ENCODE measurements around the gene CUTC. TPM values are rescaled to one million over a fixed set of nuclear protein-coding genes. Genes with fewer than 3 reads are reported as not detected.
A peak's percentile ranks its signal among the peaks of the same experiment; 100 is the strongest.

CUTC gene
- polyA plus RNA-seq, 1 of the 3 experiments (the other 2 are of a cell fraction): 19.4 TPM

DNA sequence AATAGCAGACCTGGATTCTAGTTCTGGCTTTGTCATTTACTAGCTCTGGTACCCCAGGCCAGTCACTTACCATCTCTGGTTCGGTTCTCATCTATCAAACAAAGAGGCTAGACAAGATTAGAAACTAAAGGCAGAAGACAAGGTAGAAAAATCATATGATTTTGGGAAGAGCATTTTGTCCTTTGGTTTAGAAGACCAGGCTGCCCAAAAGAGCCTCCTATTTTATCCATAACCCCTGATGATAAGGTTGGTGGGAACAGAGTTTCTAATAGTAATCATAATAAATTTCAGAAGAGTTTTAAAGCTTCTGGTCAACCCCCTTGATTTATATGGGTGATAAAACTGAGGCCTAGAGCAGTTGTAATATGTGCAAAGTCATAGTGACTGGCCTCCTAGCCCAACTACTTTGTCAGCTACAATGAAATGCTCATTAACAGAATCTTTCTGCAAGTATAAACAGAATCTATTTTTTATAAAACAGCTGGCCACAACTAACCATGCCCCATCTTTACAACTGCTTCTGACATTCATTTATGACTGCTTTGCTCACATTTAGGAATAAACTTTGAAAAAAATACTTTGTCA is 23.5 kb upstream of the CUTC start:
- no peaks in the 10 kb centered on the region for H3K9me3 ChIP-seq
- no peak for DNase-seq
- peaks cover 78 to 84% of the 10 kb centered on the region in 2 experiments for H3K36me3 ChIP-seq (replicated peaks in 1 of 2; ENCODE audit: control insufficient read depth in 1 of 2, insufficient read depth in 2 of 2, low read length in 1 of 2)
- H3K9ac ChIP-seq: no peak overlapping the region
- peak overlapping the region in 1 of 2 experiments; percentile 57; a peak in 3 of 4 replicates for H3K27ac ChIP-seq (ENCODE audit: low read depth in 2 of 2, low read length in 1 of 2)
- H3F3A ChIP-seq (replicated peaks; ENCODE audit: insufficient read depth): peaks cover 21% of the 10 kb centered on the region
- no peaks in the 10 kb centered on the region for H3K27me3 ChIP-seq (ENCODE audit: insufficient read depth)
- H3K79me2 ChIP-seq (ENCODE audit: insufficient read depth): no peaks in the 10 kb centered on the region
- no peak overlapping the region for H3K4me3 ChIP-seq (ENCODE audit: low read depth in 2 of 2, low read length in 1 of 2)
- H3K4me1 ChIP-seq (ENCODE audit: control insufficient read depth in 1 of 2, insufficient read depth in 2 of 2, low read depth in 1 of 2, low read length in 1 of 2): peaks cover 0 to 14% of the 10 kb centered on the region in 2 experiments; a peak in 1 of 4 replicates
- WGBS (ENCODE audit: low lambda C conversion rate): 86% methylated on average over 1 of the region's 1 CpG
- POLR2A ChIA-PET: no interaction called here
- CTCF ChIA-PET: interaction anchor here (0.7 to 2.0 kb wide), 2 partner anchors 18 to 78 kb away, joined by 3 to 10 read pairs; no protein-coding TSS in a partner anchor
- TF ChIP-seq NRF1 (IDR thresholded peaks at IDR 0.05; ENCODE audit: low read depth, low read length) (no peak), ELF1 (IDR thresholded peaks at IDR 0.05) (no peak), POLR2AphosphoS5 (IDR thresholded peaks at IDR 0.05; ENCODE audit: low read depth, low read length) (no peak), SIN3A (IDR thresholded peaks at IDR 0.05; ENCODE audit: borderline replicate concordance, low read depth, low read length) (no peak), PBX3 (IDR thresholded peaks at IDR 0.05) (no peak), FOSL2 (IDR thresholded peaks at IDR 0.05; ENCODE audit: borderline replicate concordance, low read depth) (no peak), MEF2A (IDR thresholded peaks at IDR 0.05; ENCODE audit: borderline replicate concordance, low read depth) (no peak), JUND (IDR thresholded peaks at IDR 0.05) (no peak), RFX5 (IDR thresholded peaks at IDR 0.05; ENCODE audit: low read length) (no peak), TCF12 (IDR thresholded peaks at IDR 0.05) (no peak), CHD2 (IDR thresholded peaks at IDR 0.05; ENCODE audit: low read length, partially characterized antibody) (no peak), MXI1 (IDR thresholded peaks at IDR 0.05; ENCODE audit: low read depth, low read length) (no peak), GABPA (IDR thresholded peaks at IDR 0.05; ENCODE audit: low read depth) (no peak), YY1 (IDR thresholded peaks at IDR 0.05; ENCODE audit: low read depth) (no peak)
- TF ChIP-seq, protein P1, sequence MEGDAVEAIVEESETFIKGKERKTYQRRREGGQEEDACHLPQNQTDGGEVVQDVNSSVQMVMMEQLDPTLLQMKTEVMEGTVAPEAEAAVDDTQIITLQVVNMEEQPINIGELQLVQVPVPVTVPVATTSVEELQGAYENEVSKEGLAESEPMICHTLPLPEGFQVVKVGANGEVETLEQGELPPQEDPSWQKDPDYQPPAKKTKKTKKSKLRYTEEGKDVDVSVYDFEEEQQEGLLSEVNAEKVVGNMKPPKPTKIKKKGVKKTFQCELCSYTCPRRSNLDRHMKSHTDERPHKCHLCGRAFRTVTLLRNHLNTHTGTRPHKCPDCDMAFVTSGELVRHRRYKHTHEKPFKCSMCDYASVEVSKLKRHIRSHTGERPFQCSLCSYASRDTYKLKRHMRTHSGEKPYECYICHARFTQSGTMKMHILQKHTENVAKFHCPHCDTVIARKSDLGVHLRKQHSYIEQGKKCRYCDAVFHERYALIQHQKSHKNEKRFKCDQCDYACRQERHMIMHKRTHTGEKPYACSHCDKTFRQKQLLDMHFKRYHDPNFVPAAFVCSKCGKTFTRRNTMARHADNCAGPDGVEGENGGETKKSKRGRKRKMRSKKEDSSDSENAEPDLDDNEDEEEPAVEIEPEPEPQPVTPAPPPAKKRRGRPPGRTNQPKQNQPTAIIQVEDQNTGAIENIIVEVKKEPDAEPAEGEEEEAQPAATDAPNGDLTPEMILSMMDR (IDR thresholded peaks at IDR 0.05): no peak
- TF ChIP-seq, protein P2, sequence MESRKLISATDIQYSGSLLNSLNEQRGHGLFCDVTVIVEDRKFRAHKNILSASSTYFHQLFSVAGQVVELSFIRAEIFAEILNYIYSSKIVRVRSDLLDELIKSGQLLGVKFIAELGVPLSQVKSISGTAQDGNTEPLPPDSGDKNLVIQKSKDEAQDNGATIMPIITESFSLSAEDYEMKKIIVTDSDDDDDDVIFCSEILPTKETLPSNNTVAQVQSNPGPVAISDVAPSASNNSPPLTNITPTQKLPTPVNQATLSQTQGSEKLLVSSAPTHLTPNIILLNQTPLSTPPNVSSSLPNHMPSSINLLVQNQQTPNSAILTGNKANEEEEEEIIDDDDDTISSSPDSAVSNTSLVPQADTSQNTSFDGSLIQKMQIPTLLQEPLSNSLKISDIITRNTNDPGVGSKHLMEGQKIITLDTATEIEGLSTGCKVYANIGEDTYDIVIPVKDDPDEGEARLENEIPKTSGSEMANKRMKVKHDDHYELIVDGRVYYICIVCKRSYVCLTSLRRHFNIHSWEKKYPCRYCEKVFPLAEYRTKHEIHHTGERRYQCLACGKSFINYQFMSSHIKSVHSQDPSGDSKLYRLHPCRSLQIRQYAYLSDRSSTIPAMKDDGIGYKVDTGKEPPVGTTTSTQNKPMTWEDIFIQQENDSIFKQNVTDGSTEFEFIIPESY (IDR thresholded peaks at IDR 0.05; ENCODE audit: borderline replicate concordance, low read depth): no peak
- TF ChIP-seq, protein P3, sequence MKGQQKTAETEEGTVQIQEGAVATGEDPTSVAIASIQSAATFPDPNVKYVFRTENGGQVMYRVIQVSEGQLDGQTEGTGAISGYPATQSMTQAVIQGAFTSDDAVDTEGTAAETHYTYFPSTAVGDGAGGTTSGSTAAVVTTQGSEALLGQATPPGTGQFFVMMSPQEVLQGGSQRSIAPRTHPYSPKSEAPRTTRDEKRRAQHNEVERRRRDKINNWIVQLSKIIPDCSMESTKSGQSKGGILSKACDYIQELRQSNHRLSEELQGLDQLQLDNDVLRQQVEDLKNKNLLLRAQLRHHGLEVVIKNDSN (IDR thresholded peaks at IDR 0.05; ENCODE audit: borderline replicate concordance, low read depth): no peak
- H4K20me1 ChIP-seq (ENCODE audit: insufficient read depth): no peaks in the 10 kb centered on the region
- no peak overlapping the region for H2AFZ ChIP-seq (ENCODE audit: low read depth)
- no peak overlapping the region for H3K4me2 ChIP-seq
- no peaks in the 10 kb centered on the region for H3K9me2 ChIP-seq

Measured in SK-N-SH (cell line).